Fibroblast of pulmonary artery (primary cell): ENCODE measurements around the gene CEP250.

Source experiments
- DNase-seq: peaks from one replicate; pipeline ENCODE4 v3.0.0-alpha.2; 2010; ENCODE audit warnings: low read depth
- H3K4me3 ChIP-seq: replicated peaks from 2 replicates; pipeline ENCODE4 v1.5.1; 2011; ENCODE audit warnings: low read depth, mild to moderate bottlenecking, control low read depth, low read length, moderate library complexity
- CTCF ChIP-seq: IDR thresholded peaks from 2 replicates; pipeline ENCODE4 v1.5.1; 2011; ENCODE audit warnings: mild to moderate bottlenecking, control low read depth, low read length, inconsistent platforms; ENCODE audit errors: missing control alignments

CEP250 gene

GRCh38 chr20:35503281-35503680 is 47.9 kb downstream of the CEP250 start:
- TF ChIP-seq CTCF: no peak
- DNase-seq: no peak
- no peak overlapping the region for H3K4me3 ChIP-seq

GRCh38 chr20:35503841-35504561 is 48.6 kb downstream of the CEP250 start:
- no peak overlapping the region for H3K4me3 ChIP-seq
- no peak for TF ChIP-seq CTCF
- DNase-seq: no peak

- no peak overlapping the region for H3K4me3 ChIP-seq
- no peak for DNase-seq
- TF ChIP-seq CTCF: no peak
Measured at GRCh38 chr20:35504751-35505150, 49.4 kb downstream of the CEP250 start.

- no peak overlapping the region for H3K4me3 ChIP-seq
- TF ChIP-seq CTCF: no peak
- DNase-seq: no peak
Measured at GRCh38 chr20:35506179-35506578, 50.8 kb downstream of the CEP250 start.

- no peak for TF ChIP-seq CTCF
- DNase-seq: no peak
Measured at GRCh38 chr20:35506872-35507638, 51.7 kb downstream of the CEP250 start.

GRCh38 chr20:35508493-35509218 is 53.3 kb downstream of the CEP250 start:
- TF ChIP-seq CTCF: no peak
- H3K4me3 ChIP-seq: no peak overlapping the region
- DNase-seq: no peak

More at GRCh38 chr20:35506872-35507638, 51.7 kb downstream of the CEP250 start:
- no peak overlapping the region for H3K4me3 ChIP-seq
